ENCODE measurements around the gene RGS21. TPM values are rescaled to one million over a fixed set of nuclear protein-coding genes. Genes with fewer than 3 reads are reported as not detected.

The RGS21 gene
- total and polyA plus RNA-seq, 2 of the 4 experiments (the other 2 are of a cell fraction) = not detected

- Histone ChIP-seq H2AFZ (replicated peaks; ENCODE audit: low read length, poor library complexity) (no peak overlapping the region), H3K9me3 (ENCODE audit: control insufficient read depth, insufficient read depth, low read length) (peaks cover 7% of the 10 kb centered on the region; the same call in 1 of the 2 replicates), H2AK9ac (replicated peaks; ENCODE audit: low read depth, low read length, poor library complexity) (no peak overlapping the region), H3K9me1 (ENCODE audit: insufficient read depth, low read length) (no peaks in the 10 kb centered on the region), H2BK120ac (ENCODE audit: low read depth, low read length) (no peak overlapping the region), H3K18ac (ENCODE audit: low read depth, low read length) (no peak overlapping the region), H3K27ac (ENCODE audit: insufficient read depth, low read length) (no peak overlapping the region), H2BK20ac (ENCODE audit: low read depth, low read length) (no peak overlapping the region), H4K5ac (ENCODE audit: low read depth, low read length) (no peak overlapping the region), H3K14ac (replicated peaks; ENCODE audit: low read depth, low read length) (no peak overlapping the region), H3K4me1 (ENCODE audit: control insufficient read depth, insufficient read depth, low read length) (no peaks in the 10 kb centered on the region), H4K20me1 (ENCODE audit: insufficient read depth, low read length) (no peaks in the 10 kb centered on the region), H2BK15ac (ENCODE audit: low read depth, low read length) (no peak overlapping the region), H3K4me2 (ENCODE audit: low read depth, low read length) (no peak overlapping the region), H2AK5ac (ENCODE audit: low read depth, low read length) (no peak overlapping the region), H4K91ac (ENCODE audit: insufficient read depth, low read depth, low read length) (no peak overlapping the region), H3K9ac (ENCODE audit: low read depth, low read length) (no peak overlapping the region), H3K36me3 (ENCODE audit: control insufficient read depth, insufficient read depth, low read length) (no peaks in the 10 kb centered on the region), H3K27me3 (ENCODE audit: control insufficient read depth, insufficient read depth, low read length) (no peaks in the 10 kb centered on the region), H4K8ac (ENCODE audit: low read depth in 2 of 2, low read length in 2 of 2) (no peak overlapping the region), H2BK5ac (ENCODE audit: low read depth, low read length, poor library complexity, severe bottlenecking) (no peak overlapping the region), H3K56ac (ENCODE audit: extremely low read depth, insufficient read depth, low read length) (no peak overlapping the region), H3K23ac (ENCODE audit: low read depth, low read length) (no peak overlapping the region), H3K79me1 (ENCODE audit: low read depth in 1 of 2, low read length in 2 of 2) (no peaks in the 10 kb centered on the region), H3K4me3 (ENCODE audit: insufficient read depth, low read depth, low read length) (no peak overlapping the region), H3K4ac (ENCODE audit: low read depth, low read length) (no peak overlapping the region)
- BruUV-seq (replicated peaks) = no TSS peak
- no peak for ATAC-seq (ENCODE audit: low read depth)
- dilution Hi-C loops (cut with HindIII; ENCODE audit: low sequenced_read_pairs, unreplicated experiment) = no loop called here
- intact Hi-C loops (cut with micrococcal nuclease) = no loop called here
- no CpG with 5 or more reads among the region's 1 CpG for WGBS, 2 experiments (ENCODE audit: extremely low coverage in 2 of 2, insufficient read length in 1 of 2)
- in situ Hi-C loops (cut with MboI; ENCODE audit: low sequenced_read_pairs) = no loop called here
- no peak for TF ChIP-seq RCOR1 (IDR thresholded peaks at IDR 0.05; ENCODE audit: insufficient replicate concordance, low read length)
- no peak for TF ChIP-seq CEBPB (IDR thresholded peaks at IDR 0.05; ENCODE audit: low read depth, low read length)
- no peak for TF ChIP-seq MAZ (IDR thresholded peaks at IDR 0.05; ENCODE audit: borderline replicate concordance, low read depth, low read length)
- TF ChIP-seq POLR2A (IDR thresholded peaks at IDR 0.05; ENCODE audit: low read depth, low read length) = no peak
- TF ChIP-seq MAFK (IDR thresholded peaks at IDR 0.05; ENCODE audit: low read depth, low read length) = no peak
- TF ChIP-seq RAD21 (IDR thresholded peaks at IDR 0.05; ENCODE audit: low read length) = no peak
- no peak for TF ChIP-seq USF2 (IDR thresholded peaks at IDR 0.05; ENCODE audit: low read depth, low read length)
- TF ChIP-seq SMC3 (IDR thresholded peaks at IDR 0.05; ENCODE audit: low read depth, low read length) = no peak
- TF ChIP-seq, protein P1, sequence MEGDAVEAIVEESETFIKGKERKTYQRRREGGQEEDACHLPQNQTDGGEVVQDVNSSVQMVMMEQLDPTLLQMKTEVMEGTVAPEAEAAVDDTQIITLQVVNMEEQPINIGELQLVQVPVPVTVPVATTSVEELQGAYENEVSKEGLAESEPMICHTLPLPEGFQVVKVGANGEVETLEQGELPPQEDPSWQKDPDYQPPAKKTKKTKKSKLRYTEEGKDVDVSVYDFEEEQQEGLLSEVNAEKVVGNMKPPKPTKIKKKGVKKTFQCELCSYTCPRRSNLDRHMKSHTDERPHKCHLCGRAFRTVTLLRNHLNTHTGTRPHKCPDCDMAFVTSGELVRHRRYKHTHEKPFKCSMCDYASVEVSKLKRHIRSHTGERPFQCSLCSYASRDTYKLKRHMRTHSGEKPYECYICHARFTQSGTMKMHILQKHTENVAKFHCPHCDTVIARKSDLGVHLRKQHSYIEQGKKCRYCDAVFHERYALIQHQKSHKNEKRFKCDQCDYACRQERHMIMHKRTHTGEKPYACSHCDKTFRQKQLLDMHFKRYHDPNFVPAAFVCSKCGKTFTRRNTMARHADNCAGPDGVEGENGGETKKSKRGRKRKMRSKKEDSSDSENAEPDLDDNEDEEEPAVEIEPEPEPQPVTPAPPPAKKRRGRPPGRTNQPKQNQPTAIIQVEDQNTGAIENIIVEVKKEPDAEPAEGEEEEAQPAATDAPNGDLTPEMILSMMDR (conservative IDR thresholded peaks at IDR 0.05; ENCODE audit: low read depth, low read length) = no peak
- no peak for TF ChIP-seq MXI1 (IDR thresholded peaks at IDR 0.05; ENCODE audit: borderline replicate concordance, low read depth, low read length)
- TF ChIP-seq ELK1 (IDR thresholded peaks at IDR 0.05; ENCODE audit: borderline replicate concordance, low read depth, low read length) = no peak
- TF ChIP-seq NFE2L2 (IDR thresholded peaks at IDR 0.05; ENCODE audit: low read depth, low read length) = no peak
- no peak for TF ChIP-seq RFX5 (IDR thresholded peaks at IDR 0.05; ENCODE audit: low read depth, low read length)
- TF ChIP-seq BHLHE40 (IDR thresholded peaks at IDR 0.05; ENCODE audit: low read depth, low read length) = no peak
- TF ChIP-seq FOS (IDR thresholded peaks at IDR 0.05; ENCODE audit: low read depth, low read length) = no peak
- no peak for TF ChIP-seq CHD1 (IDR thresholded peaks at IDR 0.05; ENCODE audit: low read depth, low read length)
- CTCF ChIA-PET = no interaction called here
- POLR2A ChIA-PET (ENCODE audit: unreplicated experiment) = no interaction called here
- DNase-seq = no peak
Observed at GRCh38 chr1:192277635-192278034, 39.2 kb upstream of the RGS21 start.

Data from IMR-90 (cell line).